Measurements from ENCODE around the gene SSTR4. TPM values are rescaled to one million over a fixed set of nuclear protein-coding genes. Genes with fewer than 3 reads are reported as not detected.
A peak's percentile ranks its signal among the peaks of the same experiment; 100 is the strongest.

SSTR4 gene
- total RNA-seq, 1 donor = not detected

DNA sequence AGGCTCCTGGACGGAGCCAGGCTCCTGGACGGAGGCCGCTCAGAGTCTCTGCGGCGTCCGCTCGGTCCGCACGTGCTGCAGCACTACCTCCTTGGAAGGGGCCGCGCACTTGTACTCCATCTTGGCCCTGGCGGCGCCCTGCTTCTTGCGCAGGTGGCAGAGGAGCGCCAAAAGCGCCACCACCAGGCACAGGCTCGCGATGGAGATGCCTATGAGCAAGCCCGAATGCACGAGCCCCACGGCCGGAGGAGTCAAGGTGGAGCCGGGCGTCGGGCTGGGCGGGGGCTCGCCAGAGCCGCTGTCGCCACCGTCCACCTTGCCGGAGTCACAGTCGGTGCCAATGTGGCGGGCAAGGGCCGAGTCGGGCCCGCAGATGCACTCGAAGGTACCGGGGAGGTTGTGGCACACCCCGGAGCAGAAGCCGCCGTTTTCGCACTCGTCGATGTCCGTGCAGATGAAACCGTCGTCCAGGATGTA lies 12.7 kb downstream of the SSTR4 start:
- TF ChIP-seq, protein P1, sequence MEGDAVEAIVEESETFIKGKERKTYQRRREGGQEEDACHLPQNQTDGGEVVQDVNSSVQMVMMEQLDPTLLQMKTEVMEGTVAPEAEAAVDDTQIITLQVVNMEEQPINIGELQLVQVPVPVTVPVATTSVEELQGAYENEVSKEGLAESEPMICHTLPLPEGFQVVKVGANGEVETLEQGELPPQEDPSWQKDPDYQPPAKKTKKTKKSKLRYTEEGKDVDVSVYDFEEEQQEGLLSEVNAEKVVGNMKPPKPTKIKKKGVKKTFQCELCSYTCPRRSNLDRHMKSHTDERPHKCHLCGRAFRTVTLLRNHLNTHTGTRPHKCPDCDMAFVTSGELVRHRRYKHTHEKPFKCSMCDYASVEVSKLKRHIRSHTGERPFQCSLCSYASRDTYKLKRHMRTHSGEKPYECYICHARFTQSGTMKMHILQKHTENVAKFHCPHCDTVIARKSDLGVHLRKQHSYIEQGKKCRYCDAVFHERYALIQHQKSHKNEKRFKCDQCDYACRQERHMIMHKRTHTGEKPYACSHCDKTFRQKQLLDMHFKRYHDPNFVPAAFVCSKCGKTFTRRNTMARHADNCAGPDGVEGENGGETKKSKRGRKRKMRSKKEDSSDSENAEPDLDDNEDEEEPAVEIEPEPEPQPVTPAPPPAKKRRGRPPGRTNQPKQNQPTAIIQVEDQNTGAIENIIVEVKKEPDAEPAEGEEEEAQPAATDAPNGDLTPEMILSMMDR (IDR thresholded peaks at IDR 0.05; ENCODE audit: insufficient read depth, low read length) = no peak
- no peak for DNase-seq (ENCODE audit: low read depth)
- H3K4me3 ChIP-seq (ENCODE audit: low read depth, low read length) = peak overlapping the region; percentile 69

DNA sequence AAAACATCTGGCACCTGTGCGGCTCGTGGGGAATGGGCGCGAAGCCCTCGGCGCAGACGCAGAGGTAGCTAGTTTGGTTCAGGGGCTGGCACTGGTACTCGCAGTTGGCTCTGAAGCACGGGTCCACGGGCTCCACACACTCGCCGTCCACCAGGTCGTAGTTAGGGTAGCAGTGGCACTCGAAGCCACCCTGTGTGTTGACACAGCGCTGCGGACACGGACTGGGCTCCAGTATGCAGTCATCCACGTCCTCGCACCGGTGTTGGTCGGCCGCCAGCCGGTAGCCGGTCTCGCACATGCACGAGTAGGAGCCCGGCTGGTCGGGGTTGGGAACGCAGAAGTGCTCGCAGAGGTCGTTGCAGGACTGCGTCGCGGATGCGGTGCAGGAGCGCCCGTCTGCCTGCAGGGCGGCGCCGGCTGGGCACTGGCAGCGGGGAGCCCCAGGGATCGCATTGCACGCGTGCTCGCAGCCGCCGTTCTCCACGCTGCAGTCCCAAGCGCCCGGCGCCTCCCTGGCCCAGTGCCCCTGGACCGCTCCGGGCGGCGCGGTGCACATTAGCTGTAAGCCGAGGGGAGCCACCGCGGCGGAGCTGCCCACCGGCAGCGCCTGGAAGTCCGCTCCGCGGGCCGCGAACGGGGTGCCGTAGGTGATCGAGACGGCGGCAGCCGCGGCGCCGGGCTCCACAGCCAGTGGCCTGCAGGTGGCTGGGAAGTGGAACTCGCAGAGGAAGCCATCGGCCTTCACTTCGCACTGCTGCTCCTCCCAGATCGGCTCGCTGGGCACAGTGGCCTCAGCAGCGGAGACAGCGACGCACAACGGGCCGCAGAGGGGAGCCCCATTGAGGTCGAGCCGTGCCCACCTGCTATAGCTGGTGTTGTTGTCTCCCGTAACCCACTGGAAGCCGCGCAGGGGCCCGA lies 13.4 kb downstream of the SSTR4 start:
- TF ChIP-seq, protein P1 (IDR thresholded peaks at IDR 0.05; ENCODE audit: insufficient read depth, low read length) = peak; percentile 52
- peak overlapping the region; percentile 69 for H3K4me3 ChIP-seq (ENCODE audit: low read depth, low read length)
- peak; percentile 51 for DNase-seq (ENCODE audit: low read depth)

DNA sequence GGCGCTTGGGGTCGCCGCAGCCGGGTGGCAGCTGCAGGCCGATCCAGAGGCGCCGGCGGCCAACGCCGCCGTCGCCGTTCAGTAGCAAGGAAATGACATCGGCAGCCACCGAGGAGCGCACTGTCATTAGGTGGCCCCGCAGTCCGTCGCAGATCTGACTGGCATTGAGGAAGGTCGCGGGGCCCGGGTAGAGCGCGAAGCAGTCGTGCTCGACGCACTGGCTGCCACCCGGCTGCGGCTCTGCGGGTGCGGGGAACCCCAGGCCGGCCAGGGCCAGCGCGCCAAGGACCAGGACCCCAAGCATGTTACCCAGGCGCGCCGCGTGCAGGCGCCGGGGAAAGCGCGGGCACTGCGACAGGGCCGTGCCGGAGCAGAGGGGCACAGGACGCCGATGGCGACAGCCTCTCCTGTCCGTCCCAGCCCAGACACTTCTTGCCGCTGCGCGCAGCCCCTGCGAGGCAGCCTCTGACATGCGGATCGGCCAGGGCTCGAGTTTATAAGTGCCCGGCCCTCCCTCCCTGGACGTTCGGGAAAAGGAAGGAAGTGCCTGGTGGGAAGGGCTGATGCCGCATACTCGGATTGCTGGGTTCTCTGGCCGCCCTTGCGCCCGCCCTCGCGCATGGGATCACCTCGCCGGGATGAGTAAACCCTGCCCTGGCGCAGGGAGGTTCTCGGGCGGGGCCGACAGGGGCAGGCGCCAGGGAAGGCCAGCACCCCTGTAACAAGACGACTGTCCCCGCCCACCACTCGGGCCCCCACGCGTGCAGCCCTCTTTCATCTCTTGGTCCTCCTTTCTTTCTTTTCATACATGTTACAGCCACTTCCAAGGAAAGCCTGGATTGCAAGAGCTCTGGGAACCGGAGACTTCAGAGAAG lies 14.3 kb downstream of the SSTR4 start, which contains the start of gene THBD:
Gene THBD (minus strand): TSS at position 472 of the 875 bp plus-strand sequence. CDS start 168 bp downstream, at position 304.
- peak within 1 kb of the TSS; percentile 69 for H3K4me3 ChIP-seq (ENCODE audit: low read depth, low read length)
- TF ChIP-seq, protein P1 (IDR thresholded peaks at IDR 0.05; ENCODE audit: insufficient read depth, low read length) = no peak
- DNase-seq (ENCODE audit: low read depth) = peak; percentile 78

DNA sequence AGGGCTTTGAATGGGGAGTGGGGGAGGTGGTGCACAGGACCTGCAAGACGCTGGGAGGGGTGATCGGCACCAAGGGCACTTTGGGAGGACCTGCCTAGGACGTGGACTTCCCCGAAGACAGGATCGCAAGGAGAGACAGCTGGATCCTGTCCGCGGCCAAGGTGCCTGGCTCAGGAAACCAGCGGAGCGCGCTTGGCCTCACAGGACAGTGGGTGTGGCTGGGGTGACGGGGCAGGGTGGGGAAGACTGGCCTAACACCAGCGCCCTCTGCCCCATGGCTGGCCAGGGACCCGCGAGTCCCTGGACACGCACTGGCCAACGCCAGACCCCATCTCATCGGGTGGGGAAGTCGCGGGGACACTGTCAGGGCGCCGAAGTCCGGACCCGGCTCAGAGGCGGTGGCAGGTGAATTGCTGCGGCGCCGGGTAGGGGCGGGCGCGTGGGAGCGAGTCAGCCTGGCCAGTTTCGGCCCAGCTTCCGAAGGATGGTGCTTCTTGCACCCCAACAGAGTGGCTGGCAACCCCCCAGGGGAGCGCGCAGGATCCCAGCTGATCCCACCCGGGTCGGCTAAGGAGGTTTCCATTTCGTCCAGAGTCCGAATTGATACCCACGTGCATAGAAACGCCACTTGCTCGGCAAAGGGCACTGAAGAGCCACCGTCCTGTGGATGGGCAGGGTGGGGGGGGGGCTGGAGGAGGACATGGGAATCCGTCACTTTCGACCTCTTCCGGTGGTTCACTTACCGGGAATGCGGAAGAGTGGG lies 15.1 kb downstream of the SSTR4 start:
- DNase-seq (ENCODE audit: low read depth) = no peak
- peak overlapping the region; percentile 69 for H3K4me3 ChIP-seq (ENCODE audit: low read depth, low read length)
- TF ChIP-seq, protein P1 (IDR thresholded peaks at IDR 0.05; ENCODE audit: insufficient read depth, low read length) = no peak

DNA sequence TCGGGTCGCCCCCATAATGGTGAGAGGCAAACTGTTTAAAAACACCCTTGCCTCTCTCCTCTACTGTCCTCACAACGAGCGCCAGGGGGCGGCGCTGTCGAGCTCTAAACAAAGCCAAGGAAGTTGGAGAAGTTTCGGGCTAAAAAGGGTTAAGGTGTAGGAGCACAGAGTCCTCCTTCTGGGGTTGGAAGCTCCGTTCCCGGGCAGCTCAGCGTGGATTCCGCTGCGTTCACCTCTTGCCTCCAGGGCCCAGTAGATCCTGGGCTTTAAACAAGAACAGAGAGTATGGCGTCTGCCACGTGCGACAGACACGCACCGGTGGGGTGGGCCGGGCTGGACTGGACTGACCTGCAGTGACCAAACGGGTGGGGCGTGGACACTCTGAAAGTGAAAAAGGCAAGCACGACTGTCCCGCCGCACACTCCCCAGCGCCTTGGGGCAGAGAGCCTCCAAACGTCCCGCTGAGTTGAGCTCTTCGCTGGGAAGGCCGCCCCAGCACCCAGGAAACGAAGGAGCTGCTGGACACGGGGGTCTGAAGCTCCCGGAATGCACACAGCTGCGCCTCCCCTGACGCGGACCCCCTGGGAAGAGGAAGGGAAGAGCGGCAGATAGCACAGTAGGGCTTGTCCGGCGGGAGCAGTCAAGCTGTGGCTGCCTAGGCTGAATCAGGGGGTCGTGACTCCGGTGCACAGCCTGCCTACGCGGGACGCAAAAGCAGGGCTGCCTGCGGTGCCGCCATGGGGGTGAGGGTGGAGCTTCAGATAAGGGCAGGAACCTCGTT lies 15.9 kb downstream of the SSTR4 start:
- TF ChIP-seq, protein P1 (IDR thresholded peaks at IDR 0.05; ENCODE audit: insufficient read depth, low read length) = peak; percentile 76
- H3K4me3 ChIP-seq (ENCODE audit: low read depth, low read length) = peak overlapping the region; percentile 69
- peak; percentile 89 for DNase-seq (ENCODE audit: low read depth)
